HepG2 (cell line): ENCODE data around the gene TNP1. TPM values are rescaled to one million over a fixed set of nuclear protein-coding genes. Genes with fewer than 3 reads are reported as not detected.

Source experiments
- ATAC-seq: fragments of 200-7000 bp; cut with Tn5 transposase; 3 replicates; pipeline ENCODE4 v1.9.1; 2020; ENCODE audit warnings: mild to moderate bottlenecking, moderate library complexity
- BruUV-seq: library from RNA; stranded (reverse); fragments of 400-500 nt; replicated peaks from 2 replicates; lab custom pipeline; 2021; lab: Mats Ljungman, UMichigan
- CTCF ChIA-PET: fragments of 300-600 bp; formaldehyde crosslinking; extraction: SDS; loops from one replicate; lab custom pipeline; 2021; ENCODE audit warnings: low total read pairs, inconsistent platforms, low intra/inter-chr PET ratio; lab: Yijun Ruan, JAX
- POLR2A ChIA-PET: fragments of 350-600 bp; sonication (Branson Sonifier 250); formaldehyde crosslinking; loops from one replicate; lab custom pipeline; 2020; ENCODE audit warnings: antibody characterized with exemption, inconsistent platforms; lab: Yijun Ruan, JAX
- DNase-seq: peaks from one replicate; pipeline ENCODE4 v3.0.0-alpha.2; 2015; ENCODE audit warnings: low spot score
- FAIRE-seq: peaks from 3 replicates; lab custom pipeline; 2011; peaks lifted over from hg19 to GRCh38; lab: Jason Lieb, UNC
- H2AFZ ChIP-seq: one replicate; pipeline ENCODE4 v1.6.1; 2011; ENCODE audit warnings: low read length, inconsistent platforms
- H3K27ac ChIP-seq: fragments of 300-600 bp; 3 replicates; pipeline ENCODE4 v1.8.0; 2011; ENCODE audit warnings: mixed run types, mild to moderate bottlenecking, mixed read lengths, low read length, inconsistent platforms; ENCODE audit not compliant: insufficient read depth; ENCODE audit errors: extremely low read length
- H3K27me3 ChIP-seq, 2 experiments: fragments of 200-600 bp in 1 of 2; 2 replicates in 1 of 2; 3 replicates in 1 of 2; pipeline versions ENCODE4 v1.6.0 to v1.8.0; 2011; ENCODE audit warnings: low read length in 2 of 2, mild to moderate bottlenecking in 2 of 2, moderate library complexity in 2 of 2, inconsistent platforms in 1 of 2; ENCODE audit not compliant: insufficient read depth in 2 of 2, control insufficient read depth in 1 of 2
- H3K36me3 ChIP-seq, 2 experiments: fragments of 200-600 bp in 1 of 2; replicated peaks in 1 of 2; 2 replicates in 1 of 2; 3 replicates in 1 of 2; pipeline versions ENCODE4 v1.5.1 to v1.8.0; 2011; ENCODE audit warnings: low read length in 2 of 2, inconsistent platforms in 1 of 2; ENCODE audit not compliant: insufficient read depth in 2 of 2, control insufficient read depth in 1 of 2
- H3K4me1 ChIP-seq: 2 replicates; pipeline ENCODE4 v1.5.1; 2012; ENCODE audit warnings: low read length, inconsistent platforms; ENCODE audit not compliant: insufficient read depth
- H3K4me2 ChIP-seq: 2 replicates; pipeline ENCODE4 v1.6.0; 2011; ENCODE audit warnings: low read depth, low read length, inconsistent platforms
- H3K4me3 ChIP-seq, 3 experiments: fragments of 200-600 bp in 1 of 3; sonication (generic), shearing (Covaris generic) in 1 of 3; replicated peaks in 1 of 3; 2 replicates each; pipeline ENCODE4 v1.5.1; 2011 to 2016; ENCODE audit warnings: low read length in 3 of 3, inconsistent platforms in 2 of 3, low read depth in 2 of 3, mild to moderate bottlenecking in 2 of 3, control low read depth in 1 of 3, mixed read lengths in 1 of 3; ENCODE audit not compliant: insufficient read depth in 1 of 3
- H3K79me2 ChIP-seq: one replicate; pipeline ENCODE4 v1.6.1; 2011; ENCODE audit warnings: low read length, inconsistent platforms; ENCODE audit not compliant: insufficient read depth
- H3K9ac ChIP-seq: 2 replicates; pipeline ENCODE4 v1.6.0; 2011; ENCODE audit warnings: mild to moderate bottlenecking, low read depth, low read length, inconsistent platforms; ENCODE audit not compliant: insufficient read depth
- H3K9me3 ChIP-seq: 2 replicates; pipeline ENCODE4 v1.5.1; 2012; ENCODE audit warnings: mild to moderate bottlenecking, low read length
- H4K20me1 ChIP-seq: 2 replicates; pipeline ENCODE4 v1.6.0; 2011; ENCODE audit warnings: inconsistent platforms, mild to moderate bottlenecking, low read length, moderate library complexity; ENCODE audit not compliant: insufficient read depth
- ATAD3A ChIP-seq: sonication (generic); formaldehyde crosslinking; IDR thresholded peaks from 2 replicates; pipeline ENCODE4 v1.4.0; 2020; ENCODE audit warnings: missing genetic modification reagents
- HNRNPH1 ChIP-seq: fragments of 200-400 bp; formaldehyde crosslinking; optimal IDR thresholded peaks from 2 replicates; pipeline ENCODE3; 2017; ENCODE audit warnings: mild to moderate bottlenecking, low read depth, low read length
- MTA3 ChIP-seq: sonication (generic); formaldehyde crosslinking; IDR thresholded peaks from 2 replicates; pipeline ENCODE4 v1.4.0; 2020; ENCODE audit warnings: missing genetic modification reagents
- PCBP1 ChIP-seq: fragments of 200-400 bp; formaldehyde crosslinking; IDR thresholded peaks from 2 replicates; pipeline ENCODE4 v1.6.1; 2017; ENCODE audit warnings: mild to moderate bottlenecking, low read depth, low read length, borderline replicate concordance
- ZNF766 ChIP-seq: sonication (generic); formaldehyde crosslinking; IDR thresholded peaks from 2 replicates; pipeline ENCODE4 v1.5.0; 2020; ENCODE audit warnings: missing genetic modification reagents, borderline replicate concordance
- ZSCAN21 ChIP-seq: sonication (generic); formaldehyde crosslinking; IDR thresholded peaks from 2 replicates; pipeline ENCODE4 v1.8.0; 2022; ENCODE audit warnings: mild to moderate bottlenecking, missing genetic modification reagents, moderate library complexity, borderline replicate concordance
- WGBS: methylation state at CpG from one replicate; pipeline ENCODE4 v1.1.6; 2017; ENCODE audit warnings: low lambda C conversion rate; 5-methylcytosine and 5-hydroxymethylcytosine counted together
- in situ Hi-C: cut with HindIII; loops from 2 replicates; pipeline ENCODE4 v1.10.0; 2017; ENCODE audit warnings: low pct_unique_long_range_greater_than_20kb; ENCODE audit not compliant: extremely low pct_ligation_motif_present
- intact Hi-C: fragments of 100-400 bp; cut with micrococcal nuclease; formaldehyde crosslinking; loops from one replicate; pipeline ENCODE4 v1.10.0; 2022; ENCODE audit not compliant: unreplicated experiment
- polyA plus RNA-seq, 8 experiments: library from polyadenylated mRNA; depleted of rRNA in 3 of 8; stranded (reverse) in 7 of 8; unstranded in 1 of 8; fragments of >200 nt; fragmentation: Illumina TruSeq in 4 of 8; extraction: Trizol in 4 of 8; gene quantifications; 2 replicates each; pipeline versions ENCODE4 v1.2.1 to v1.2.3, GENCODE V29; 2011 to 2016; ENCODE audit warnings: low read depth in 4 of 8, missing spikeins in 1 of 8, mixed read lengths in 1 of 8; ENCODE audit not compliant: insufficient read depth in 1 of 8
- total RNA-seq, 5 experiments: library from RNA; depleted of rRNA; stranded (reverse); fragments of >200 nt; fragmentation: Illumina TruSeq; extraction: Trizol; gene quantifications; 2 replicates each; pipeline ENCODE4 v1.2.3, GENCODE V29; 2016; ENCODE audit warnings: low read depth in 1 of 5
- TF ChIP-seq, protein P1 (sequence below): IDR thresholded peaks from 2 replicates; pipeline ENCODE4 v1.4.0; 2020; ENCODE audit warnings: mild to moderate bottlenecking, missing genetic modification reagents
- TF ChIP-seq, protein P2 (sequence below): sonication (generic); formaldehyde crosslinking; IDR thresholded peaks from 2 replicates; pipeline ENCODE4 v1.5.0; 2020; ENCODE audit warnings: missing genetic modification reagents
- TF ChIP-seq, protein P3 (sequence below): sonication (generic); formaldehyde crosslinking; IDR thresholded peaks from 2 replicates; pipeline ENCODE4 v1.4.0; 2020; ENCODE audit warnings: mild to moderate bottlenecking, missing genetic modification reagents
- TF ChIP-seq, protein P4 (sequence below): sonication (generic); formaldehyde crosslinking; IDR thresholded peaks from 2 replicates; pipeline ENCODE4 v1.5.0; 2020; ENCODE audit warnings: mild to moderate bottlenecking, missing genetic modification reagents, borderline replicate concordance

Gene TNP1
- total and polyA plus RNA-seq, 2 of the 13 experiments (the other 11 are each of a cell fraction or from before 2014, with no cell fraction given): not detected

DNA sequence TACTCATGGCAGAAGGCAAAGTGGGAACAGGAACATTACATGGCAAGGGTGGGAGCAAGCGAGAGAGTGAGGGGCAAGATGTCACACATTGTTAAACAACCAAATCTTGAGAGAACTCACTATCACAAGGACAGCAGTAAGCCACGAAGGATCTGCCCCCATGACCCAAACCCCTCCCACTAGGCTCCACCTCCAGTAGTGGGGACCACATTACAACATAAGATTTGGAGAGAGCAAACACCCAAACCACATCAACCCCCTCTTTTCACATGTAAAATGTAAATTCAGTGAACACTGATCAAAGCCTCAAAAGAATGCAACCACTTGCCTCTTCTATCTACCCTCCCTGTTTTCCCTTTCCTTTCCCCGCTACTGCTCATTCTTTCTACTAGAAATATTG is 43.6 kb upstream of the TNP1 start (continued):
- TF ChIP-seq, protein P1, sequence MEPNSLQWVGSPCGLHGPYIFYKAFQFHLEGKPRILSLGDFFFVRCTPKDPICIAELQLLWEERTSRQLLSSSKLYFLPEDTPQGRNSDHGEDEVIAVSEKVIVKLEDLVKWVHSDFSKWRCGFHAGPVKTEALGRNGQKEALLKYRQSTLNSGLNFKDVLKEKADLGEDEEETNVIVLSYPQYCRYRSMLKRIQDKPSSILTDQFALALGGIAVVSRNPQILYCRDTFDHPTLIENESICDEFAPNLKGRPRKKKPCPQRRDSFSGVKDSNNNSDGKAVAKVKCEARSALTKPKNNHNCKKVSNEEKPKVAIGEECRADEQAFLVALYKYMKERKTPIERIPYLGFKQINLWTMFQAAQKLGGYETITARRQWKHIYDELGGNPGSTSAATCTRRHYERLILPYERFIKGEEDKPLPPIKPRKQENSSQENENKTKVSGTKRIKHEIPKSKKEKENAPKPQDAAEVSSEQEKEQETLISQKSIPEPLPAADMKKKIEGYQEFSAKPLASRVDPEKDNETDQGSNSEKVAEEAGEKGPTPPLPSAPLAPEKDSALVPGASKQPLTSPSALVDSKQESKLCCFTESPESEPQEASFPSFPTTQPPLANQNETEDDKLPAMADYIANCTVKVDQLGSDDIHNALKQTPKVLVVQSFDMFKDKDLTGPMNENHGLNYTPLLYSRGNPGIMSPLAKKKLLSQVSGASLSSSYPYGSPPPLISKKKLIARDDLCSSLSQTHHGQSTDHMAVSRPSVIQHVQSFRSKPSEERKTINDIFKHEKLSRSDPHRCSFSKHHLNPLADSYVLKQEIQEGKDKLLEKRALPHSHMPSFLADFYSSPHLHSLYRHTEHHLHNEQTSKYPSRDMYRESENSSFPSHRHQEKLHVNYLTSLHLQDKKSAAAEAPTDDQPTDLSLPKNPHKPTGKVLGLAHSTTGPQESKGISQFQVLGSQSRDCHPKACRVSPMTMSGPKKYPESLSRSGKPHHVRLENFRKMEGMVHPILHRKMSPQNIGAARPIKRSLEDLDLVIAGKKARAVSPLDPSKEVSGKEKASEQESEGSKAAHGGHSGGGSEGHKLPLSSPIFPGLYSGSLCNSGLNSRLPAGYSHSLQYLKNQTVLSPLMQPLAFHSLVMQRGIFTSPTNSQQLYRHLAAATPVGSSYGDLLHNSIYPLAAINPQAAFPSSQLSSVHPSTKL (CRISPR knock-in tag): no peak
- TF ChIP-seq, protein P2, sequence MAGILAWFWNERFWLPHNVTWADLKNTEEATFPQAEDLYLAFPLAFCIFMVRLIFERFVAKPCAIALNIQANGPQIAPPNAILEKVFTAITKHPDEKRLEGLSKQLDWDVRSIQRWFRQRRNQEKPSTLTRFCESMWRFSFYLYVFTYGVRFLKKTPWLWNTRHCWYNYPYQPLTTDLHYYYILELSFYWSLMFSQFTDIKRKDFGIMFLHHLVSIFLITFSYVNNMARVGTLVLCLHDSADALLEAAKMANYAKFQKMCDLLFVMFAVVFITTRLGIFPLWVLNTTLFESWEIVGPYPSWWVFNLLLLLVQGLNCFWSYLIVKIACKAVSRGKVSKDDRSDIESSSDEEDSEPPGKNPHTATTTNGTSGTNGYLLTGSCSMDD (CRISPR knock-in tag): no peak
- no peak for TF ChIP-seq HNRNPH1
- no peak for TF ChIP-seq MTA3 (CRISPR knock-in tag)
- TF ChIP-seq, protein P3, sequence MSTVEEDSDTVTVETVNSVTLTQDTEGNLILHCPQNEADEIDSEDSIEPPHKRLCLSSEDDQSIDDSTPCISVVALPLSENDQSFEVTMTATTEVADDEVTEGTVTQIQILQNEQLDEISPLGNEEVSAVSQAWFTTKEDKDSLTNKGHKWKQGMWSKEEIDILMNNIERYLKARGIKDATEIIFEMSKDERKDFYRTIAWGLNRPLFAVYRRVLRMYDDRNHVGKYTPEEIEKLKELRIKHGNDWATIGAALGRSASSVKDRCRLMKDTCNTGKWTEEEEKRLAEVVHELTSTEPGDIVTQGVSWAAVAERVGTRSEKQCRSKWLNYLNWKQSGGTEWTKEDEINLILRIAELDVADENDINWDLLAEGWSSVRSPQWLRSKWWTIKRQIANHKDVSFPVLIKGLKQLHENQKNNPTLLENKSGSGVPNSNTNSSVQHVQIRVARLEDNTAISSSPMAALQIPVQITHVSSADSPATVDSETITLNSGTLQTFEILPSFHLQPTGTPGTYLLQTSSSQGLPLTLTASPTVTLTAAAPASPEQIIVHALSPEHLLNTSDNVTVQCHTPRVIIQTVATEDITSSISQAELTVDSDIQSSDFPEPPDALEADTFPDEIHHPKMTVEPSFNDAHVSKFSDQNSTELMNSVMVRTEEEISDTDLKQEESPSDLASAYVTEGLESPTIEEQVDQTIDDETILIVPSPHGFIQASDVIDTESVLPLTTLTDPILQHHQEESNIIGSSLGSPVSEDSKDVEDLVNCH (CRISPR knock-in tag): no peak

DNA sequence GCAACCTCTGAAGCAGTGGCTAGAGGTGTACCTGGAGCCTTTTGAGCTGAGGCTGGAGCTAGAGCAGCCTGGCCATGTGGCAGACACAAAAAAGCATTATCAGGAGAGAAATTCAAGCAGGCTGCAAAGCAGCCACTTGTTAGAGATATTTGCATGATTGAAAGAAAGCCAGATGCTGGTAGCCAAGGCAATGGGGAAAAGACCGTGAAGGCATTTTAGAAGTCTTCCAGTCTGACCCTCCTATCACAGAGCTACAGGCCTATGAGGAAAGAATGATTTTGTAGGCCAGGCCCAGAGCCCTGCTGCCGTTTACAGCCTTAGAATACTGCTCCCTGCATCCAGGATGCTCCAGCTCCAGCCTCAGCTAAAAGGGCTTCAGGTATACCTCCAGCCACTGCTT is 41.4 kb upstream of the TNP1 start:
- in situ Hi-C loops (no loop called here), intact Hi-C loops (no loop called here)
- Histone ChIP-seq H3K36me3 (no peaks in the 10 kb centered on the region), H3K27me3 (no peaks in the 10 kb centered on the region), H3K9ac (no peak overlapping the region), H3K9me3 (0 out of 2 replicates have a peak, but pooled peaks cover 5% of the 10 kb centered on the region), H4K20me1 (no peaks in the 10 kb centered on the region), H3K27ac (no peak overlapping the region), H2AFZ (no peak overlapping the region), H3K4me3 (no peak overlapping the region), H3K4me2 (no peak overlapping the region), H3K79me2 (no peaks in the 10 kb centered on the region), H3K4me1 (no peaks in the 10 kb centered on the region)
- 29% methylated on average over 2 of the region's 2 CpGs for WGBS
- no peak for FAIRE-seq
- ChIA-PET CTCF (no interaction called here), POLR2A (no interaction called here)
- BruUV-seq: no TSS peak
- DNase-seq: no peak
- no peak for ATAC-seq
- TF ChIP-seq ZSCAN21 (CRISPR knock-in tag) (no peak), ZNF766 (CRISPR knock-in tag) (no peak), PCBP1 (no peak), ATAD3A (CRISPR knock-in tag) (no peak)
- TF ChIP-seq, protein P4, sequence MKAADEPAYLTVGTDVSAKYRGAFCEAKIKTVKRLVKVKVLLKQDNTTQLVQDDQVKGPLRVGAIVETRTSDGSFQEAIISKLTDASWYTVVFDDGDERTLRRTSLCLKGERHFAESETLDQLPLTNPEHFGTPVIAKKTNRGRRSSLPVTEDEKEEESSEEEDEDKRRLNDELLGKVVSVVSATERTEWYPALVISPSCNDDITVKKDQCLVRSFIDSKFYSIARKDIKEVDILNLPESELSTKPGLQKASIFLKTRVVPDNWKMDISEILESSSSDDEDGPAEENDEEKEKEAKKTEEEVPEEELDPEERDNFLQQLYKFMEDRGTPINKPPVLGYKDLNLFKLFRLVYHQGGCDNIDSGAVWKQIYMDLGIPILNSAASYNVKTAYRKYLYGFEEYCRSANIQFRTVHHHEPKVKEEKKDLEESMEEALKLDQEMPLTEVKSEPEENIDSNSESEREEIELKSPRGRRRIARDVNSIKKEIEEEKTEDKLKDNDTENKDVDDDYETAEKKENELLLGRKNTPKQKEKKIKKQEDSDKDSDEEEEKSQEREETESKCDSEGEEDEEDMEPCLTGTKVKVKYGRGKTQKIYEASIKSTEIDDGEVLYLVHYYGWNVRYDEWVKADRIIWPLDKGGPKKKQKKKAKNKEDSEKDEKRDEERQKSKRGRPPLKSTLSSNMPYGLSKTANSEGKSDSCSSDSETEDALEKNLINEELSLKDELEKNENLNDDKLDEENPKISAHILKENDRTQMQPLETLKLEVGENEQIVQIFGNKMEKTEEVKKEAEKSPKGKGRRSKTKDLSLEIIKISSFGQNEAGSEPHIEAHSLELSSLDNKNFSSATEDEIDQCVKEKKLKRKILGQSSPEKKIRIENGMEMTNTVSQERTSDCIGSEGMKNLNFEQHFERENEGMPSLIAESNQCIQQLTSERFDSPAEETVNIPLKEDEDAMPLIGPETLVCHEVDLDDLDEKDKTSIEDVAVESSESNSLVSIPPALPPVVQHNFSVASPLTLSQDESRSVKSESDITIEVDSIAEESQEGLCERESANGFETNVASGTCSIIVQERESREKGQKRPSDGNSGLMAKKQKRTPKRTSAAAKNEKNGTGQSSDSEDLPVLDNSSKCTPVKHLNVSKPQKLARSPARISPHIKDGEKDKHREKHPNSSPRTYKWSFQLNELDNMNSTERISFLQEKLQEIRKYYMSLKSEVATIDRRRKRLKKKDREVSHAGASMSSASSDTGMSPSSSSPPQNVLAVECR (CRISPR knock-in tag): no peak
